HG02642 (cell line): Measurements from ENCODE around the gene SFXN1.
"Not testable (repeated sequence)": the region's sequence is repeated elsewhere in the genome, so short reads cannot be mapped to it uniquely, and the experiment has no call there.

ENCODE experiments used
- ATAC-seq: cut with Tn5 transposase; IDR thresholded peaks from one replicate; pipeline ENCODE4 v1.9.1; 2021; ENCODE audit warnings: mild to moderate bottlenecking; ENCODE audit not compliant: unreplicated experiment, poor library complexity

SFXN1 gene

DNA sequence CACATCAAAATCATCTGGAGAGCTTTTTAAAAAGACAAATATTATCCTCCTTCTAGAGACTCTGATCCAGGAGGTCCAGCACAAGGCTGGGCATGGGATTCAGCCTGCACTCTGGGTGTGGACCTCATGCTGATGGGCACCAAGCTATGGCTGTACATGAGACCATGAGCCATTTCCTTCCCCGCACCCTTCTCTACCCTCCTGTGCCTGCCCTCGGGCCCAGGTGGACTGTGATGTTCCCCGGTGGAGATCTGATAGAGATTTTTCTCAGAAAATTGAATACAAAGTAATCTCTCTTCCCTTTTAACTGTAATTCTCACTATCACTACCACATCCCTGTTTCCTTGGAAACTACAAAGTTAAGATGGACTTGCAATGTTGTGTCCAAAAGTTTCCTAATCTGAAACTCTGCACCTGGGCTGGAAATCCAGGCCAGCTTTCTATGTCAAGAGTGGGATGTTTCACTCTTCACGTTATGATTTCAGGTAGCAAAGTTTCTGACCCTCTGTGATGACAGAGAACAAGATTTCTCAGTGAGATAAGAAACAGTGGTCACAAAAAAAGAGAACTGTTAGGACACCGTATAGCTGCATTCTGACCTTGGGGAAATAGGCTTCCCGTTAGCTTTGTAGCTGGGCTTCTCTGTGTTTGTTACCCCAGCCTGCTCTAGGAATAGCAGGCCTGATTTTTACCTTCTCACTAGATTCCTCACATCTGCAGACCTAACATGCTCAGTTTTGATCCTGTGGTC lies 11.5 kb downstream of the SFXN1 start:
- no peak for ATAC-seq

DNA sequence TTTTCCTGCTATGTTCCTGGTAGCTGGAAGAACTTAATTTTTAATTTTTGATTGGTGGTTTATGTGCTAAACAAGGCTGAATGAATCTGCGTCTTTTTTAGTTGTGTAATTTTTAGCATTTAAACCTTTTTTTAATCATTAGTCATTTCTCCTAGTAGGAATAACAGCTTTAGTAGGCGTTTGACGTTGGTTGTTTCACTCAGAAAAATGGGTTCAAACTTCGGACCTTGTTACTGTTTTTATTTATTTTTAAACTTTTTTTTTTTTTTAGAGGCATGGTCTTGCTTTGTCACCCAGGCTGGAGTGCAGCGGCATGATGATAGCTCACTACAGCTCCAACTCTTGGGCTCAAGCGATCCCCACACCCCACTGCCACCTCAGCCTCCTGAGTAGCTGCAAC lies 12.9 kb downstream of the SFXN1 start:
- ATAC-seq = no peak

DNA sequence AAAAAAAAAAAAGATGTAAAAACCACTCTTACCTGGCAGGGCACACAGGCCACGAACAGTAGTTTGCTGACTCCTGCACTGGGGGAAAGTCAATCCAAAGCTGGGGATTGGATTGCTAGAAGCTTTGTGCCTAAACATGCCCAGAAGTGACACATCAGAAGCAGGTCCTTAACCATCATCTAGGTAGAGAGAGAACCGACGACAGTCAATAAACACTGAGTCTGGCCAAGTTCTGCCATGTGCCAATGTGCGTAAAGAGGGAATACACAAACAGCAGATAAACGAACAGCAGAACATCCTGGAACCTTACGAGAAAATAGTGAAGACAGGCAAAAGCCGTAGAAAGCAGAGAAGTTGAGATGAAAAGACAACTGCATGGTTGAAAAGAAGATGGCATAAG lies 14.9 kb downstream of the SFXN1 start:
- ATAC-seq = no peak

DNA sequence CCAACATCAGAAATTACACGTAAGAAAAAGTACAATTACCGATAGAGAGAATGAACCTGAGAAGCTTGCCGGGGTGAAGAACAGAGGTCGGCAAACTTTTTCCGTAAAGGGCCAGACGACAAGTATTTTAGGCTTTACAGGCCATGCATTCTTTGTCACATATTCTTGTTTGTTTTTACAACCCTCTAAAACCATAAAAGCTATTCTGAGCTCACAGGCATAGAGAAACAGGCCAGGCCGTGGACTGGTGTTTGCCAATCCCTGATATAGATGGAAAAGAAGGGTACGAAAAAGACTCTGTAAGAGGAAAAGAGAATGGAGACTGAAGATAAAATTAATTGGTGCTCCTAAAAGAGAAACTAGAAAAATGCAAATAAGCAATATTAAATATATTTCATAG lies 15.4 kb downstream of the SFXN1 start:
- ATAC-seq = no peak

- ATAC-seq = no peak
These were observed 16.2 kb downstream of the SFXN1 start for GRCh38 chr5:175494264-175495183.

- ATAC-seq = no peak
These were observed 23.4 kb downstream of the SFXN1 start for GRCh38 chr5:175501759-175502158.

DNA sequence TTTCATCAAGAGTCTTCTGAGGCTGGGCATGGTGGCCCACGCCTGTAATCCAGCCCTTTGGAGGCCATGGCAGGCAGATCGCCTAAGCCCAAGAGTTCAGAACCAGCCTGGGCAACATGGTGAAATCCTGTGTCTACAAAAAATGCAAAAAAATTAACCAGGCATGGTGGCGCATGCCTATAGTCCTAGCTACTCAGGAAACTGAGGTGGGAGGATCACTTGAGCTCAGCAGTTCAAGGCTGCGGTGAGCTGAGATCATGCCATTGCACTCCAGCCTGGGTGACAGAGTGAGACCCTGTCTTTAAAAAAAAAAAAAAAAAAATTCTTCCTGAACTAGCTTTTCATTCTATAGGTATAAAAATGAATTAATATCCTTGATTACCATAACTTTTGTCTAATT lies 29.3 kb downstream of the SFXN1 start:
- not testable (repeated sequence) for ATAC-seq

GRCh38 chr5:175508896-175509295 lies 30.5 kb downstream of the SFXN1 start:
- ATAC-seq = no peak

- ATAC-seq = no peak
These were observed 34.9 kb downstream of the SFXN1 start for GRCh38 chr5:175513297-175513696.

DNA sequence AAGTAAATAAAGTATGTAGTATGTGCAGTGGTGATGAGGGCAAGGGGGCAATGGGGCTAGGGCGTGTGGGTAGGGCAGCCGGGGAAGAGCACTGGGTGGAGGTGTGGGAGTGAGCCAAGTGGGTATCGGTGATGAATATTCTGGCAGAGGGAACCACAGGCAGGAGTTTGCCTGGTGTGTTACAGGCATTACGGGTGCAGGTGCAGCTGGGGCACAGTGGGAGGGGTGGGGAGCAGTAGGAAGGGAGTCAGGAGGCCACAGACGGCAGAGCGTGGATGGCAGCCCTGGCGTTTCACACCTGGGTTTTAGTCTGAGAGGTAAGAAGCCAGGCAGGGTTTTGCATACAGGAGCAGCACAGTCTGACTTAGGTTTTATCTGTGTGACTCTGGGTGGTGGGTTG lies 35.4 kb downstream of the SFXN1 start:
- ATAC-seq = no peak

DNA sequence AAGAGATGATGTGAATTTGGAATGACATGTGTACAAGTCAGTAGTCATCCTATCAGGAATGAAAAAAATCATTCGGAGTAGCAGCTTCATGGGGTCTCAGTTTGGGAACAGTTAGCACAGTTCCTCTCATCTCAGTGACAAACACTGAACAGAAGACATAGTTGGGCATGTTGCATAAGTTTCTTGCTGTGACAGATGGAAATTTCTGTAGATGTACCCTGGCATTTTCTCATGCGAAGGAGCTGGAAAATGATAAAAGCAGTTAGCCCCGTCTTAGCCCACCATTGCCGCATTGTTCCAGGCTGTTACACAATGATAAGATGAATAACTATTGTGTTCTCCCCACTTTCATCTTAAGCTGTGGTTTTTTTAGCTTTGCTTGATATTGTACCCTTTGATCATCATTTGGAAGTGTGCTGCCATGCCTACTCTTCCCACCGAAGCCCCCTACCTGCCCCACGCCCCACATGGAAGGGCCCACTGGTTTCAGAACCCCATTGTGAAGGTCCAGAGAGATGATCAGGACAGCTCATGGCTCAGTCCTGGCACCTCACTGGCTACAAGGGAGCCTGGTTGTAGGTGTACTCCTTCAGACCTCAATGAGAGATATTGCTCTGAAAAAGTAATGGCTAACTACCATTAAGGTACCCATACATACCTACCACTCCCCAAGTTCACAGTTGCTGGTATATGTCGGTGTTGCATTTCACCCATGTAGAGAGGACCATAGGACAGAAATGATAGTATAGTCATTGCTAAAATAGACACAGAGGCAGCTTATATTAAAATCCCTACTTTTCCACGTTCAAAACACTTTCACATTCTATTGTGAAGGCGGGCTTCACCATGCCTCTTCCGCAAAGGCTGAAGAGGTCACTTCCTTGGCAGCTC lies 38.8 kb downstream of the SFXN1 start:
- no peak for ATAC-seq

- ATAC-seq = no peak
These were observed 39.6 kb downstream of the SFXN1 start for GRCh38 chr5:175517824-175518450.

GRCh38 chr5:175519006-175519405 lies 40.6 kb downstream of the SFXN1 start:
- no peak for ATAC-seq

- no peak for ATAC-seq
These were observed 42.0 kb downstream of the SFXN1 start for GRCh38 chr5:175520321-175520720.

GRCh38 chr5:175520873-175521272 lies 42.5 kb downstream of the SFXN1 start:
- no peak for ATAC-seq

DNA sequence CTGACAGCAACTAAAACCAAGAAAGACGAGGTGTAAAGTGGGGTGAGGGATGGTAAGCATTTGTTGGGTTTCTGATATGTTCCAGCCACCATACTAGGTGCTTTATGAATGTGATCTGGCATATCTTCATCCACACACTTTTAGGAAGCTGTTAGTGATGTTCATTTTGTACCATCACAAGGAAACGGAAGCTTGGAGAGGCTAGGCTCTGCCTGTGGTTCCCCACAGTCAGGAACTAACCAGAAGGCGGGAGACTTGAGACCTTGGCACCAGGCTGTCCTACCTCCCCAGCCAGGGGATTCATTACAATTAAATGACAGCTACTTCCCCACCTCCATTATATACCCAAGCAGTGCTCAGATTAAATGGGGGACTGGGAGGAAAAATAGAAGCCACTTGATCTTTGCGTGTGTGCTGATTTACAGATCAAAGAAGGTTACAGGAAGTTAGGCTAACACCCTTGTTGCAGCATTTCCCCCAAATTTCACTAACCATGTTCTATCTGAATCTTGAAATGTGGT lies 43.0 kb downstream of the SFXN1 start:
- ATAC-seq = no peak

GRCh38 chr5:175523292-175523691 lies 44.9 kb downstream of the SFXN1 start:
- ATAC-seq = no peak

DNA sequence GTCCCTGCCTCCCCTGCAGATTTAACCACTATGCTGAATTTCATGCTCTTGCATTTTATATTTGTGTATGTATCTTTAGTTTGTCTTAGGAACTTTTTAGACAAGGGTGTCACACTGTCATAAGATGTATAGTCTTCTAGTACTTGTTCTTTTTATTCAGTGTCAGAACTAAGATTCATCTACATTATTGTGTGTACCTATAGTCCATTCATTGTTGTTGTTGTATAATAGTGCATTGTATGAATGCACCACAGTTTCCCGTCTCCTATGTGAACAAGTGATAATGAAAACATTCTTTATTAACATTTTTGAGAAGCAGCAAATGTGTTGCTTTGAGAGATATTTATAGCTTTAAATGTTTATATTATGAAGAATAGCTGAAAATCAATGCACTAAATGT lies 45.9 kb downstream of the SFXN1 start:
- no peak for ATAC-seq

GRCh38 chr5:175526691-175527090 lies 48.3 kb downstream of the SFXN1 start:
- no peak for ATAC-seq

GRCh38 chr5:175531361-175531760 lies 53.0 kb downstream of the SFXN1 start:
- no peak for ATAC-seq
